Measurements from ENCODE around the gene TRIM56. TPM values are rescaled to one million over a fixed set of nuclear protein-coding genes. Genes with fewer than 3 reads are reported as not detected.
A peak's percentile ranks its signal among the peaks of the same experiment; 100 is the strongest.

The TRIM56 gene
- total and polyA plus RNA-seq, 9 of the 15 experiments (the other 6 are each of a cell fraction or from before 2014, with no cell fraction given) = 2.0 to 29.7 (median 11.6) TPM

DNA sequence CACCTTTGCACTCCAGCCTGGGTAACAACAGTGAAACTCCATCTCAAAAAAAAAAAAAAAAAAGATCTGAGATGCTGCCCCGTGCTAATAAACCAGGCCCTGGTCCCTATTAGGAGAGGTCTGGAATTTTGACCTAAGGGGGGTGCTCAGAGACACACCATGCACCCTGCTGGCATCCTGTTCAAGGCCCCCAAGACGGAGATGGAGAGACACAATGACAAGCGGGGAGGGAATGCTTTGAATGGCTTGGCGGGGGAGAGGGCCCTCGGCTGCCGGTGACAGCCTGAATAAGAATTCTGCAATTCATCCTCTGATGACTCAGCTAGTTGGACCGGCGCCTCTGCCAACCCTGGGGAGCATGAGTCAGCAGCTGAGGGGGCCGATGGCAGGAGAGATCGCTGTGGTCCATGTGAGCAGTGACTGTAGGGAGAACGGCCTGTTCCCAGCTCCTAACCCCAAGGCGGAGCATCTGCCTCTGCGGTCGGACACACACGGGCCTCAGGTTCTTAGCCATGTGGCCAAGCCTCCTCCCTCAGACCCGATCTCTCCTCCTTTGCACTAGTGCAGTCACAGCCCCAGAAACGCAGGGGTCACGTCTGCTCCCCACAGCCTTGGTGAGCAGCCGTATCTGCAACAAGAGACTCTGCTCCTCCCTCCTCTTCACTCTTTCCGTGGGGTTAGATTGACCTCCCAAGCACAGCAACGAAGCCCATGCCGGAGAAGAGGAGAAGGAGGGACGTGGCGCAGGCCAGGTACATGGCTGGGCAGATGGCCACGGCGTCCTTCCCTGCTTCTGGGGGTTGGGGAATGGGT is 14.9 kb downstream of the TRIM56 start (continued):
- no peak for TF ChIP-seq ETS2 (tag; IDR thresholded peaks at IDR 0.05; ENCODE audit: borderline replicate concordance, poor library complexity, severe bottlenecking)
- TF ChIP-seq, protein P1, sequence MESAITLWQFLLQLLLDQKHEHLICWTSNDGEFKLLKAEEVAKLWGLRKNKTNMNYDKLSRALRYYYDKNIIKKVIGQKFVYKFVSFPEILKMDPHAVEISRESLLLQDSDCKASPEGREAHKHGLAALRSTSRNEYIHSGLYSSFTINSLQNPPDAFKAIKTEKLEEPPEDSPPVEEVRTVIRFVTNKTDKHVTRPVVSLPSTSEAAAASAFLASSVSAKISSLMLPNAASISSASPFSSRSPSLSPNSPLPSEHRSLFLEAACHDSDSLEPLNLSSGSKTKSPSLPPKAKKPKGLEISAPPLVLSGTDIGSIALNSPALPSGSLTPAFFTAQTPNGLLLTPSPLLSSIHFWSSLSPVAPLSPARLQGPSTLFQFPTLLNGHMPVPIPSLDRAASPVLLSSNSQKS (CRISPR knock-in tag; IDR thresholded peaks at IDR 0.05) = no peak; the same call in 1 of the 2 replicates
- TF ChIP-seq IRF2 (CRISPR knock-in tag; IDR thresholded peaks at IDR 0.05) = no peak
- TF ChIP-seq ZNF232 (CRISPR knock-in tag; IDR thresholded peaks at IDR 0.05) = no peak
- TF ChIP-seq MTA1 (IDR thresholded peaks at IDR 0.05; ENCODE audit: borderline replicate concordance) = peak; percentile 79

DNA sequence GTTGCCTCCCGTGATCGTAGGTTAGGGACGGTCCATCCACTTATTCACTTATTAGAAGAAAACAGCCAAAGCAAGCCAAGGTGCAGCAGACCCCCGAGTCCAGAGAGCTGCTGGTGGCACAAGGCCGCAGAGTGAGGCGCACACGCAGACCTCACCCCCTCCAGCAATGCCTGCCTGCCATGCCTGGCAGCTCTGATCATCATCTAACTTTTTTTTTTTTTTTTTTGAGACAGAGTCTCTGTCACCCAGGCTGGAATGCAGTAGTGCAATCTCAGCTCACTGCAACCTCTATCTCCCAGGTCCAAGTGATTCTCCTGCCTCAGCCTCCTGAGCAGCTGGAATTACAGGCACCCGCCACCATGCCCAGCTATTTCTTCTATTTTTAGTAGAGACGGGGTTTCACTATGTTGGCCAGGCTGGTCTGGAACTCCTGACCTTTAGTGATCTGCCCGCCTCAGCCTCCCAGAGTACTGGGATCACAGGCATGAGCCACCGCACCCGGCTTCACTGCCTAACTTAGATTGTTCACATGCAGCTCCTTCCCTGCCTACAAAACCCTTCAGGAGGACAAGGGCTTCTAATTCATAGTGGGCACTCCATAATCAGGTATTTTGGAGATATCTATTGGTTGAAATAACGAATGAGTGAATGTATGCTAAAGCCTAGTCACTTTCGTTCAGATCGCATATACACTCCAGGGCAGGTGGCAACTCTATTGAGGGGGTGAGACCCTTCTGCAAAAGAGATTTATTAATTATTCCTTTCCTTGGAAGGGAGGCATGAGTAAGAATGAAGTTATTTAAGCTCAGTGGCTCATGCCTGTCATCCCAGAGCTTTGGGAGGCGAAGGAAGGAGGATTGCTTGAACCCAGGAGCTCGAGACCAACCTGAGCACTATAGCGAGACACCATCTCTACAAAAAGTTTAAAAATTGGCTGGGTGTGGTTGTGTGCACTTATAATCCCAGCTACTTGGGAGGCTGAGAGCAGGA is 15.9 kb downstream of the TRIM56 start:
- intact Hi-C loops (cut with micrococcal nuclease) = loop anchor here (1.0 kb wide), 1 partner anchor 37 kb away; no protein-coding TSS in a partner anchor
- POLR2A ChIA-PET = interaction anchor here (0.9 to 1.5 kb wide), 8 partner anchors 10 to 151 kb away, joined by 3 to 6 read pairs (median 4); partner anchors contain the start of gene TRIM56
- H2AFZ ChIP-seq (ENCODE audit: low read depth, low read length) = peak overlapping the region; percentile 85
- DNase-seq (ENCODE audit: extremely low read depth in 1 of 4, low spot score in 3 of 4) = no peak
- no peaks in the 10 kb centered on the region for H3K27me3 ChIP-seq (ENCODE audit: control insufficient read depth in 2 of 2, insufficient read depth in 2 of 2, low read length in 2 of 2)
- H3K4me3 ChIP-seq = no peak overlapping the region
- H3K4me2 ChIP-seq (ENCODE audit: insufficient read depth, low read length) = peak overlapping the region; percentile 76
- peak overlapping the region; percentile 62 to 89 for H3K9ac ChIP-seq (ENCODE audit: insufficient read depth in 1 of 2, low read depth in 2 of 2, low read length in 2 of 2)
- TF ChIP-seq, protein P2, sequence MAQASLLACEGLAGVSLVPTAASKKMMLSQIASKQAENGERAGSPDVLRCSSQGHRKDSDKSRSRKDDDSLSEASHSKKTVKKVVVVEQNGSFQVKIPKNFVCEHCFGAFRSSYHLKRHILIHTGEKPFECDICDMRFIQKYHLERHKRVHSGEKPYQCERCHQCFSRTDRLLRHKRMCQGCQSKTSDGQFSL (CRISPR knock-in tag; IDR thresholded peaks at IDR 0.05) = no peak
- TF ChIP-seq, protein P2 (tag; IDR thresholded peaks at IDR 0.05) = 0 out of 4 replicates have a peak, but pooled peaks of 1 of the 2 experiments have one; percentile 24
- no peak for TF ChIP-seq SMARCA4 (IDR thresholded peaks at IDR 0.05)
- ATAC-seq = no peak
- H3K9me1 ChIP-seq (ENCODE audit: control insufficient read depth, insufficient read depth, low read length) = no peaks in the 10 kb centered on the region
- H3K4me1 ChIP-seq (replicated peaks in 1 of 2; ENCODE audit: control insufficient read depth in 2 of 2, insufficient read depth in 2 of 2, low read length in 2 of 2) = peaks cover 44 to 53% of the 10 kb centered on the region in 2 experiments
- no peak for FAIRE-seq
- peak overlapping the region; percentile 81 for H3K27ac ChIP-seq (ENCODE audit: extremely low read depth, low read depth, low read length)
- H3K9me3 ChIP-seq (replicated peaks; ENCODE audit: control insufficient read depth, insufficient read depth, low read depth, low read length) = no peaks in the 10 kb centered on the region
- in situ Hi-C loops (cut with MboI) = no loop called here
- H4K20me1 ChIP-seq (replicated peaks; ENCODE audit: control insufficient read depth, insufficient read depth, low read length) = no peaks in the 10 kb centered on the region
- CTCF ChIA-PET (ENCODE audit: low intra/inter-chr PET ratio) = interaction anchor here (0.5 kb wide), 1 partner anchor 690 kb away, joined by 4 read pairs; no protein-coding TSS in a partner anchor
- no peaks in the 10 kb centered on the region for H3K79me2 ChIP-seq (ENCODE audit: control insufficient read depth, insufficient read depth, low read length)
- 73% methylated on average over 18 of the region's 18 CpGs for WGBS (ENCODE audit: insufficient coverage, low coverage, missing lambda C conversion rate)
- H3K36me3 ChIP-seq (ENCODE audit: control insufficient read depth, insufficient read depth, low read length) = no peaks in the 10 kb centered on the region
- no TSS peak for BruUV-seq (replicated peaks)

Data from K562 (cell line).